ENCODE measurements around the gene WSCD1.

The WSCD1 gene

DNA sequence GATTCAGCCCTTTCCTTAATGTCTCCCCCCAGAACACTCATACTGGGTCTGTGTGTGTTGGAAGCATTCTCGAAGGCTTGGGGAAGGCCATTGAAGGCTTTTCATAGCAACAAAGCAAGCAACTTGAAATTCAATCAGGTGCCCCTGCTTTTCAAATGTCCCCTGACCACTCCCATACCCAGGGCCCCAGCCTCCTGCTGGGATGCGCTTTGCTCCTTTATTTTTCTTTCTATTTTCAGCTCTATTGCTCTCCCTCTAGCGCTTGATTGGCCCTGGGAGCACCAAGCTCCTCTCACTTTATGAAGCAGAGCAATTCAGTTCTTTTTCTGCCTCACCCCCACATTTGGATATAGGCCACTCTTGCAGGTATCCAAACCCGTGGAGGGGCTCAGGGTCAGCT lies 92.0 kb downstream of the WSCD1 start:
- no peak for DNase-seq

GRCh38 chr17:6162892-6163291 lies 92.7 kb downstream of the WSCD1 start:
- no peak for DNase-seq

DNA sequence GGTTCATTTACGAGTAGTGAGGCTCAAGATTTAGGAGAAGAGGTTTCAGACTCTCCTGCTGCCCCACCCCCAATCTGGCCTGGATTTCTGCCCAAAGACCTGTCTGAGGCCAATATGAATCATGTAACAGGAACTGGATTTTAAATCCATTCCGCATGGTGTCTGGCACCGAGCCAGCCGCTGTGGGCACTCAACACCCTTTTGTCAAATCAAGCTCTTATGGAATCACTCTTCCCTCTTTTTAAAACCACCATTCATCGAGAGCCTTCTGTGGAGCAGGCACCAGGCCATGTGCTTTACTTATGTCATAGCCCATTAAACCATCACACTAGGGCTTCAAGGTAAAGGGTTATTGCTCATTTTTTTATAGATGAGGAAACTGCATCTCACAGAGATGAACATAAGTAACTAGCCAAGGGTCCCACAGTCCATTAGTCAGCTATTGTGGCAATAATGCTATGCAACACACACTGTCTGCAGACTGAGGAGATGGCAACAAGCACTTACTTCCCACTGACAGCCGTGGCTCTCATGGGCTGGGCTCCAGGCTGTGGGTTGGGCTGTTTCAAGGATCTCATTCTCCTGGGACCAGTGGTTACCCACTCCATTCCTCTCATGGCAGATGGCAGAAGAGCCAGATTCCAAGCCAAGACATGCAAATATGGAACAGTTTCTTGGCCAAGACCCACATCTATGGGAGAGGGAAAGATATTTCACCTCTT lies 93.6 kb downstream of the WSCD1 start:
- peak; percentile 86 to 89 for DNase-seq

- DNase-seq, result no peak
Measured at GRCh38 chr17:6164996-6165395, 94.8 kb downstream of the WSCD1 start.

DNA sequence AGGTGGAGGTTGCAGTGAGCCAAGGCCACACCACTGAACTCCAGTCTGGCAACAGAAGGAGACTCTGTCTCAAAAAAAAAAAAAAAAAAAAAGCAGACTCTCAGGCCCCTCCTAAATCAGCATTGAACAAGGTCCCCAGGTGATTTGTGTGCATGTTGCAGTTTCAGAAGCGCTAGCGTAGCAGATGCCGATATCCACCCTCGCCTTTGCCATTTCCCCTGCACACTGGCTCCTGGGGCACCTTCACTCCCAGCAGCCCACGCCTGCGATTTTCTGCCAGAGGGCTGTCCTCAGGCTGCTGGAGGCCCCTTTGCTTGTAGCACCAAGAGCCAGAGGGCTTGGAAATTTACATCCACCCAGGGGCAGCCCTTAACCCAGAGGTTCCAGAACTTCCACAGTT lies 95.6 kb downstream of the WSCD1 start:
- DNase-seq, result no peak

- DNase-seq, result no peak
Measured at GRCh38 chr17:6166492-6167179, 96.5 kb downstream of the WSCD1 start.

GRCh38 chr17:6168296-6168695 lies 98.1 kb downstream of the WSCD1 start:
- DNase-seq, result no peak

DNA sequence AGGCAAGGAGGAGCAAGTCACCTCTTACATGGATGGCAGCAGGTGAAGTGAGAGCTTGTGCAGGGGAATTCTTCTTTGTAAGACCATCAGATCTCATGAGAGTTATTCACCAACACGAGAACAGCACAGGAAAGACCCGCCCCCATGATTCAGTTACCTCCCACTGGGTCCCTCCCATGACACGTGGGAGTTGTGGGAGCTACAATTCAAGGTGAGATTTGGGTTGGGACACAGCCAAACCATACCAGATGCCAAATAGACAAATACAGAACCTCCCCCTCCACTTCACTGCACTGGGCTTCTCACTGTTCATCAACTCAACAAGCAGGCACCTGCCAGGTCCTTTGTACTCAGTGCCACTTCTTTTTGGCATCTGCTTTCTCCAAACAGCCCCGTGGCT lies 100.2 kb downstream of the WSCD1 start:
- DNase-seq, result no peak

GRCh38 chr17:6172642-6173330 lies 102.6 kb downstream of the WSCD1 start:
- DNase-seq, result no peak

DNA sequence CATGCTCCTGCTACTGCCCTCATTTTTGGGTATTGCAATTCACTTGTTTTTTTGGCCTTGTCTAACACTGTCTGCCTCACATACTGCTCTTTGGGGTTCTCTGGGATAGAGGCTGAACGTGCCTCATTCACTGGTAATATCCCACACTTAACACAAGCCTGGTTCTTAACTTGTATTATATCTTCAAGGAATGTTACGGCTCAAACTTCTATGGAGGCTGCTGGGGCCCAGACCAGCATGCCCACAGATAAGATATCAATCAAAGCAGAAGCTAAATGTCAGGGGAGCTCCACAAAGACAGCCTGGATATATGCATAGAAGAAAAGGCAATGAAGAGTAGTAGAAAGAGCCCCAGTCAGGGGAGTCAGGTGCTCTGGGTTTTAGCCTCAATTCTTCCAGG lies 103.5 kb downstream of the WSCD1 start:
- DNase-seq, result no peak

All from NCI-H187 (cell line).